Vagina (tissue), 2 donors: ENCODE results near the gene C6orf118. TPM values are rescaled to one million over a fixed set of nuclear protein-coding genes. Genes with fewer than 3 reads are reported as not detected.

ENCODE experiments used
- DNase-seq, 2 donors: peaks; one replicate each; pipeline ENCODE4 v3.0.0-alpha.2; 2017; ENCODE audit errors: extremely low spot score in 2 of 2
- H3K27ac ChIP-seq: fragments of 200-600 bp; sonication (generic); one replicate; pipeline ENCODE4 v1.5.1; 2019
- H3K27me3 ChIP-seq: fragments of 200-600 bp; sonication (generic); one replicate; pipeline ENCODE4 v1.5.1; 2019
- H3K36me3 ChIP-seq, 2 donors: fragments of 200-600 bp; sonication (generic); one replicate each; pipeline ENCODE4 v1.5.1; 2017 to 2019
- H3K4me1 ChIP-seq: fragments of 200-600 bp; sonication (generic); one replicate; pipeline ENCODE4 v1.5.1; 2019
- H3K4me3 ChIP-seq, 2 donors: fragments of 200-600 bp; sonication (generic); 1 replicate in 1 of 2; 2 replicates in 1 of 2; pipeline ENCODE4 v1.5.1; 2016 to 2019
- H3K9me3 ChIP-seq: fragments of 200-600 bp; sonication (generic); one replicate; pipeline ENCODE4 v1.5.1; 2019
- CTCF ChIP-seq, 3 experiments: fragments of 450-650 bp in 2 of 3; fragments of 200-600 bp in 1 of 3; sonication (generic) in 1 of 3; IDR thresholded peaks; one replicate each; pipeline ENCODE4 v1.5.1; 2017 to 2019; ENCODE audit warnings: antibody characterized with exemption in 3 of 3, mild to moderate bottlenecking in 2 of 3, moderate library complexity in 2 of 3
- POLR2A ChIP-seq, 2 donors: fragments of 450-650 bp; IDR thresholded peaks; one replicate each; pipeline ENCODE4 v1.6.1; 2017; ENCODE audit warnings: antibody characterized with exemption in 2 of 2, mild to moderate bottlenecking in 2 of 2, moderate library complexity in 2 of 2
- POLR2AphosphoS5 ChIP-seq, 2 donors: sonication (generic); formaldehyde crosslinking; IDR thresholded peaks; one replicate each; pipeline ENCODE4 v1.9.0; 2017; ENCODE audit warnings: antibody characterized with exemption in 2 of 2, mild to moderate bottlenecking in 2 of 2, low read depth in 1 of 2; ENCODE audit not compliant: insufficient read depth in 1 of 2
- intact Hi-C: fragments of 100-400 bp; cut with DNase I; formaldehyde crosslinking; loops from one replicate; pipeline ENCODE4 v1.15.1; 2023
- total RNA-seq: library from RNA; depleted of rRNA; stranded (reverse); fragments of >200 nt; gene quantifications from one replicate; pipeline ENCODE4 v1.2.3, GENCODE V29; 2016

The C6orf118 gene
- total RNA-seq, 1 donor from 2014 or later: not detected

- DNase-seq: no peak
- Histone ChIP-seq H3K4me1 (no peaks in the 10 kb centered on the region), H3K27ac (no peak overlapping the region), H3K27me3 (no peaks in the 10 kb centered on the region), H3K36me3 (no peaks in the 10 kb centered on the region), H3K4me3 (no peak overlapping the region), H3K9me3 (no peaks in the 10 kb centered on the region)
- intact Hi-C loops: no loop called here
- TF ChIP-seq CTCF (IDR thresholded peaks at IDR 0.05): no peak
- TF ChIP-seq POLR2A (IDR thresholded peaks at IDR 0.05): no peak
- no peak for TF ChIP-seq POLR2AphosphoS5 (IDR thresholded peaks at IDR 0.05; ENCODE audit: insufficient read depth in 1 of 2, low read depth in 1 of 2)
Observed at GRCh38 chr6:165321150-165321549, 11.7 kb upstream of the C6orf118 start.

- DNase-seq: no peak
- H3K9me3 ChIP-seq: no peaks in the 10 kb centered on the region
- H3K27ac ChIP-seq: no peak overlapping the region
- TF ChIP-seq POLR2AphosphoS5 (IDR thresholded peaks at IDR 0.05; ENCODE audit: insufficient read depth in 1 of 2, low read depth in 1 of 2) (no peak), CTCF (IDR thresholded peaks at IDR 0.05) (no peak), POLR2A (IDR thresholded peaks at IDR 0.05) (no peak)
- H3K4me3 ChIP-seq: no peak overlapping the region
- intact Hi-C loops: no loop called here
- H3K4me1 ChIP-seq: no peaks in the 10 kb centered on the region
- no peaks in the 10 kb centered on the region for H3K27me3 ChIP-seq
- no peaks in the 10 kb centered on the region for H3K36me3 ChIP-seq
Observed at GRCh38 chr6:165317723-165318122, 8.3 kb upstream of the C6orf118 start.

- H3K9me3 ChIP-seq: no peaks in the 10 kb centered on the region
- TF ChIP-seq CTCF (IDR thresholded peaks at IDR 0.05) (no peak), POLR2A (IDR thresholded peaks at IDR 0.05) (no peak), POLR2AphosphoS5 (IDR thresholded peaks at IDR 0.05; ENCODE audit: insufficient read depth in 1 of 2, low read depth in 1 of 2) (no peak)
Observed at GRCh38 chr6:165306955-165307354, 2.5 kb downstream of the C6orf118 start.

GRCh38 chr6:165301372-165302246 lies 7.8 kb downstream of the C6orf118 start:
- no peaks in the 10 kb centered on the region for H3K4me1 ChIP-seq
- H3K27ac ChIP-seq: no peak overlapping the region
- no peaks in the 10 kb centered on the region for H3K36me3 ChIP-seq
- intact Hi-C loops: no loop called here
- TF ChIP-seq POLR2A (IDR thresholded peaks at IDR 0.05) (no peak), POLR2AphosphoS5 (IDR thresholded peaks at IDR 0.05; ENCODE audit: insufficient read depth in 1 of 2, low read depth in 1 of 2) (no peak), CTCF (IDR thresholded peaks at IDR 0.05) (no peak)
- H3K4me3 ChIP-seq: no peak overlapping the region
- no peaks in the 10 kb centered on the region for H3K27me3 ChIP-seq
- DNase-seq: no peak
- no peaks in the 10 kb centered on the region for H3K9me3 ChIP-seq

More at GRCh38 chr6:165306955-165307354, 2.5 kb downstream of the C6orf118 start:
- H3K27me3 ChIP-seq: no peaks in the 10 kb centered on the region
- no peak for DNase-seq
- H3K4me1 ChIP-seq: peaks cover 7% of the 10 kb centered on the region
- no peak overlapping the region for H3K27ac ChIP-seq
- intact Hi-C loops: no loop called here
- no peaks in the 10 kb centered on the region for H3K36me3 ChIP-seq
- no peak overlapping the region for H3K4me3 ChIP-seq

DNA sequence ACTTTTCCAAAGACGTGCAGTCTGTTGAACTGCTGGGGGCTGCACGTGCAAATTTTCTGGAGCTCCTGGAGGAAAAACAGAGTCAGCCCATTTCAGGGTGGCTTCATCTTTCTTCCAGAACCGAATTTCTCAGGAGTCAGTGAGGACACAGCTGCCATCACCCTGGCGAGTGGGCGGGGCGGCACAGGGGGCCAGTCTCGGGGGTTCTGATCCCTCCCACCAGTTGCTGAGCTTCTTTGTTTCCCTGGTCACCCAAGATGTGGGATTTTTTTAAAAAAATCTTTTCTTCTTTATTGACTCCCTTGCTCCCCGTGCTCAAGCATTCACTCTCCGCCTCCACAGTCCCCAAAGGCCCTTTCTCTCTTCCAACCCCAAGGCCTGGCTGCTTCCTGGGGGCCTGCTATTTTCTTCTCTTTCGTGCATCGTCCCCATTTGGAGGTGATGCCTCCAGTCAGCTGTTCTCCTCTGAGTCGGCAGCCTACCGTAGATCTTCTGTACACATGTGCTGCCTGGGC lies 8.9 kb downstream of the C6orf118 start:
- no peaks in the 10 kb centered on the region for H3K9me3 ChIP-seq
- intact Hi-C loops: no loop called here
- H3K36me3 ChIP-seq: no peaks in the 10 kb centered on the region
- H3K27ac ChIP-seq: no peak overlapping the region
- H3K4me3 ChIP-seq: no peak overlapping the region
- DNase-seq: no peak
- H3K27me3 ChIP-seq: no peaks in the 10 kb centered on the region
- TF ChIP-seq POLR2A (IDR thresholded peaks at IDR 0.05): no peak
- TF ChIP-seq POLR2AphosphoS5 (IDR thresholded peaks at IDR 0.05; ENCODE audit: insufficient read depth in 1 of 2, low read depth in 1 of 2): no peak
- no peak for TF ChIP-seq CTCF (IDR thresholded peaks at IDR 0.05)
- H3K4me1 ChIP-seq: no peaks in the 10 kb centered on the region
